ENCODE results near the gene TMEM31.

DNA sequence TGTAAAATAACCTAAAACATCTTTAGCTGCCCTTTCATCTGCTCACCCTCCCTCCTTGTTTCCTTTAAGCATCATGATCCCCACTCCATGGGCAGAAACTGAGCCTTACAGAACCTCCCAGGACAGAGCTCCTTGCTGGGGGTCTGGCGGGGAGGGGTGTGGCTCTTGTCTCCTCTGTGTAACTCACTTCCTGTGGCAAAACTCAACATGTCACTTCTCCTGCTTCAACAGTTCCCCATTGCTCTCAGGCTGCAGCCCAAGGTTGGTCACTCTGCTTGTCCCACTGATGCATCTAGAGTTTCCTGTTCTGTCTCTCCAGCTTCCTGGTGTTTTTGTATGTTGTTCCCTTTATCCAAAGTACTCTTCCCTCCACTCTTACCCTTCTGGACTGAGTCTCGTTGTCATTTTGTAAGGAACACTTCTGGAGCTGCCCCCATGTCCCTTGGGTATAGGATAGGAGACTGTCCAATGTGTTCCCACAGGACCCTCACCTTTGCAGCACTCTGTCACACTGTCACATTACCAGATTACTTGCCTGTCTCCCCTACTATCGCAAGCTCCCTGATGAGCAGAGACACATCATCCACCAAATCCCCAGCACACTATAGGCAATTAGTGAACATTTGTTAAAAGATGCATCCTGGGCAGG, 19.6 kb downstream of the TMEM31 start:
- no peak for TF ChIP-seq ZNF24 (IDR thresholded peaks at IDR 0.05)
- TF ChIP-seq, protein P1, sequence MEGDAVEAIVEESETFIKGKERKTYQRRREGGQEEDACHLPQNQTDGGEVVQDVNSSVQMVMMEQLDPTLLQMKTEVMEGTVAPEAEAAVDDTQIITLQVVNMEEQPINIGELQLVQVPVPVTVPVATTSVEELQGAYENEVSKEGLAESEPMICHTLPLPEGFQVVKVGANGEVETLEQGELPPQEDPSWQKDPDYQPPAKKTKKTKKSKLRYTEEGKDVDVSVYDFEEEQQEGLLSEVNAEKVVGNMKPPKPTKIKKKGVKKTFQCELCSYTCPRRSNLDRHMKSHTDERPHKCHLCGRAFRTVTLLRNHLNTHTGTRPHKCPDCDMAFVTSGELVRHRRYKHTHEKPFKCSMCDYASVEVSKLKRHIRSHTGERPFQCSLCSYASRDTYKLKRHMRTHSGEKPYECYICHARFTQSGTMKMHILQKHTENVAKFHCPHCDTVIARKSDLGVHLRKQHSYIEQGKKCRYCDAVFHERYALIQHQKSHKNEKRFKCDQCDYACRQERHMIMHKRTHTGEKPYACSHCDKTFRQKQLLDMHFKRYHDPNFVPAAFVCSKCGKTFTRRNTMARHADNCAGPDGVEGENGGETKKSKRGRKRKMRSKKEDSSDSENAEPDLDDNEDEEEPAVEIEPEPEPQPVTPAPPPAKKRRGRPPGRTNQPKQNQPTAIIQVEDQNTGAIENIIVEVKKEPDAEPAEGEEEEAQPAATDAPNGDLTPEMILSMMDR (IDR thresholded peaks at IDR 0.05 in 2 of 3, conservative IDR thresholded peaks at IDR 0.05 in 1 of 3; ENCODE audit: control insufficient read depth in 2 of 3, extremely low read depth in 1 of 3, insufficient read depth in 1 of 3, low read depth in 3 of 3, low read length in 3 of 3): no peak
- no peak for TF ChIP-seq YY1 (IDR thresholded peaks at IDR 0.05; ENCODE audit: low read depth, low read length)
- no peak for TF ChIP-seq KDM1A (IDR thresholded peaks at IDR 0.05; ENCODE audit: borderline replicate concordance)
- no peak for TF ChIP-seq TARDBP (IDR thresholded peaks at IDR 0.05; ENCODE audit: borderline replicate concordance)
- no peak for TF ChIP-seq BMI1 (IDR thresholded peaks at IDR 0.05; ENCODE audit: borderline replicate concordance)

Data from GM12878 (cell line).